GM12875 (cell line): ENCODE measurements around the gene TDRD9.

Source experiments
- H3K4me3 ChIP-seq: one replicate; pipeline ENCODE4 v1.5.1; 2011; ENCODE audit warnings: low read depth, low read length, control low read depth
- CTCF ChIP-seq: IDR thresholded peaks from 2 replicates; pipeline ENCODE4 v1.5.1; 2011; ENCODE audit warnings: low read depth, mild to moderate bottlenecking, control low read depth, inconsistent platforms, low read length, moderate library complexity, borderline replicate concordance; ENCODE audit not compliant: insufficient read depth

TDRD9 gene

GRCh38 chr14:104049576-104050240, 121.5 kb downstream of the TDRD9 start:
- no peak for TF ChIP-seq CTCF
- H3K4me3 ChIP-seq: no peak overlapping the region

GRCh38 chr14:104051092-104051813, 123.0 kb downstream of the TDRD9 start:
- H3K4me3 ChIP-seq: no peak overlapping the region
- no peak for TF ChIP-seq CTCF

GRCh38 chr14:104054222-104054905, 126.1 kb downstream of the TDRD9 start:
- no peak for TF ChIP-seq CTCF
- H3K4me3 ChIP-seq: no peak overlapping the region

GRCh38 chr14:104062281-104062680, 134.0 kb downstream of the TDRD9 start:
- no peak overlapping the region for H3K4me3 ChIP-seq
- TF ChIP-seq CTCF: no peak

GRCh38 chr14:104064003-104064402, 135.7 kb downstream of the TDRD9 start:
- no peak overlapping the region for H3K4me3 ChIP-seq
- TF ChIP-seq CTCF: no peak

GRCh38 chr14:104066279-104066678, 138.0 kb downstream of the TDRD9 start:
- H3K4me3 ChIP-seq: no peak overlapping the region
- no peak for TF ChIP-seq CTCF
